ENCODE data around the gene FBH1. TPM values are rescaled to one million over a fixed set of nuclear protein-coding genes. Genes with fewer than 3 reads are reported as not detected.

The FBH1 gene
- total and polyA plus RNA-seq, 9 of the 15 experiments (the other 6 are each of a cell fraction or from before 2014, with no cell fraction given) = 13.4 to 108 (median 77.8) TPM

GRCh38 chr10:5971315-5971832, 81.3 kb downstream of the FBH1 start (continued):
- TF ChIP-seq, protein P1, sequence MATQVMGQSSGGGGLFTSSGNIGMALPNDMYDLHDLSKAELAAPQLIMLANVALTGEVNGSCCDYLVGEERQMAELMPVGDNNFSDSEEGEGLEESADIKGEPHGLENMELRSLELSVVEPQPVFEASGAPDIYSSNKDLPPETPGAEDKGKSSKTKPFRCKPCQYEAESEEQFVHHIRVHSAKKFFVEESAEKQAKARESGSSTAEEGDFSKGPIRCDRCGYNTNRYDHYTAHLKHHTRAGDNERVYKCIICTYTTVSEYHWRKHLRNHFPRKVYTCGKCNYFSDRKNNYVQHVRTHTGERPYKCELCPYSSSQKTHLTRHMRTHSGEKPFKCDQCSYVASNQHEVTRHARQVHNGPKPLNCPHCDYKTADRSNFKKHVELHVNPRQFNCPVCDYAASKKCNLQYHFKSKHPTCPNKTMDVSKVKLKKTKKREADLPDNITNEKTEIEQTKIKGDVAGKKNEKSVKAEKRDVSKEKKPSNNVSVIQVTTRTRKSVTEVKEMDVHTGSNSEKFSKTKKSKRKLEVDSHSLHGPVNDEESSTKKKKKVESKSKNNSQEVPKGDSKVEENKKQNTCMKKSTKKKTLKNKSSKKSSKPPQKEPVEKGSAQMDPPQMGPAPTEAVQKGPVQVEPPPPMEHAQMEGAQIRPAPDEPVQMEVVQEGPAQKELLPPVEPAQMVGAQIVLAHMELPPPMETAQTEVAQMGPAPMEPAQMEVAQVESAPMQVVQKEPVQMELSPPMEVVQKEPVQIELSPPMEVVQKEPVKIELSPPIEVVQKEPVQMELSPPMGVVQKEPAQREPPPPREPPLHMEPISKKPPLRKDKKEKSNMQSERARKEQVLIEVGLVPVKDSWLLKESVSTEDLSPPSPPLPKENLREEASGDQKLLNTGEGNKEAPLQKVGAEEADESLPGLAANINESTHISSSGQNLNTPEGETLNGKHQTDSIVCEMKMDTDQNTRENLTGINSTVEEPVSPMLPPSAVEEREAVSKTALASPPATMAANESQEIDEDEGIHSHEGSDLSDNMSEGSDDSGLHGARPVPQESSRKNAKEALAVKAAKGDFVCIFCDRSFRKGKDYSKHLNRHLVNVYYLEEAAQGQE (IDR thresholded peaks at IDR 0.05; ENCODE audit: borderline replicate concordance) = no peak
- TF ChIP-seq, protein P1 (CRISPR knock-in tag; IDR thresholded peaks at IDR 0.05; ENCODE audit: low read depth) = no peak
- TF ChIP-seq ZNF3 (CRISPR knock-in tag; IDR thresholded peaks at IDR 0.05) (no peak), HNRNPH1 (optimal IDR thresholded peaks at IDR 0.05; ENCODE audit: low read depth, low read length) (no peak), TRIM28 (IDR thresholded peaks at IDR 0.05) (peak; percentile 92), KLF16 (IDR thresholded peaks at IDR 0.05) (no peak), ATF7 (IDR thresholded peaks at IDR 0.05) (peak; percentile 74; the same call in 1 of the 2 replicates), HMBOX1 (IDR thresholded peaks at IDR 0.05) (peak; percentile 77; the same call in 1 of the 2 replicates)
- TF ChIP-seq, protein P2, sequence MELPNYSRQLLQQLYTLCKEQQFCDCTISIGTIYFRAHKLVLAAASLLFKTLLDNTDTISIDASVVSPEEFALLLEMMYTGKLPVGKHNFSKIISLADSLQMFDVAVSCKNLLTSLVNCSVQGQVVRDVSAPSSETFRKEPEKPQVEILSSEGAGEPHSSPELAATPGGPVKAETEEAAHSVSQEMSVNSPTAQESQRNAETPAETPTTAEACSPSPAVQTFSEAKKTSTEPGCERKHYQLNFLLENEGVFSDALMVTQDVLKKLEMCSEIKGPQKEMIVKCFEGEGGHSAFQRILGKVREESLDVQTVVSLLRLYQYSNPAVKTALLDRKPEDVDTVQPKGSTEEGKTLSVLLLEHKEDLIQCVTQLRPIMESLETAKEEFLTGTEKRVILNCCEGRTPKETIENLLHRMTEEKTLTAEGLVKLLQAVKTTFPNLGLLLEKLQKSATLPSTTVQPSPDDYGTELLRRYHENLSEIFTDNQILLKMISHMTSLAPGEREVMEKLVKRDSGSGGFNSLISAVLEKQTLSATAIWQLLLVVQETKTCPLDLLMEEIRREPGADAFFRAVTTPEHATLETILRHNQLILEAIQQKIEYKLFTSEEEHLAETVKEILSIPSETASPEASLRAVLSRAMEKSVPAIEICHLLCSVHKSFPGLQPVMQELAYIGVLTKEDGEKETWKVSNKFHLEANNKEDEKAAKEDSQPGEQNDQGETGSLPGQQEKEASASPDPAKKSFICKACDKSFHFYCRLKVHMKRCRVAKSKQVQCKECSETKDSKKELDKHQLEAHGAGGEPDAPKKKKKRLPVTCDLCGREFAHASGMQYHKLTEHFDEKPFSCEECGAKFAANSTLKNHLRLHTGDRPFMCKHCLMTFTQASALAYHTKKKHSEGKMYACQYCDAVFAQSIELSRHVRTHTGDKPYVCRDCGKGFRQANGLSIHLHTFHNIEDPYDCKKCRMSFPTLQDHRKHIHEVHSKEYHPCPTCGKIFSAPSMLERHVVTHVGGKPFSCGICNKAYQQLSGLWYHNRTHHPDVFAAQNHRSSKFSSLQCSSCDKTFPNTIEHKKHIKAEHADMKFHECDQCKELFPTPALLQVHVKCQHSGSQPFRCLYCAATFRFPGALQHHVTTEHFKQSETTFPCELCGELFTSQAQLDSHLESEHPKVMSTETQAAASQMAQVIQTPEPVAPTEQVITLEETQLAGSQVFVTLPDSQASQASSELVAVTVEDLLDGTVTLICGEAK (IDR thresholded peaks at IDR 0.05) = no peak
- TF ChIP-seq, protein P2 (CRISPR knock-in tag; IDR thresholded peaks at IDR 0.05) = no peak

Data from K562 (cell line).